GM12878 (cell line): ENCODE data around the gene RAP1A. TPM values are rescaled to one million over a fixed set of nuclear protein-coding genes. Genes with fewer than 3 reads are reported as not detected.

Experiments
- ATAC-seq: fragments of 200-7000 bp; cut with Tn5 transposase; 3 replicates; pipeline ENCODE4 v1.9.1; 2020; ENCODE audit warnings: mild to moderate bottlenecking, moderate library complexity
- BruUV-seq: library from RNA; stranded (reverse); fragments of 400-500 nt; replicated peaks from 2 replicates; lab custom pipeline; 2021; lab: Mats Ljungman, UMichigan
- CTCF ChIA-PET: fragments of 300-600 bp; sonication (Branson Sonifier 250); formaldehyde crosslinking; extraction: SDS; loops from one replicate; lab custom pipeline; 2021; ENCODE audit warnings: inconsistent platforms; lab: Yijun Ruan, JAX
- POLR2A ChIA-PET: fragments of 350-600 bp; formaldehyde crosslinking; extraction: SDS; loops from one replicate; lab custom pipeline; 2021; ENCODE audit warnings: inconsistent platforms; lab: Charles Lee
- RAD21 ChIA-PET: fragments of 300-600 bp; sonication (Branson Sonifier 250); formaldehyde crosslinking; loops from one replicate; lab custom pipeline; 2023; ENCODE audit warnings: antibody characterized with exemption; ENCODE audit not compliant: unreplicated experiment; lab: Charles Lee
- SMC1A ChIA-PET: fragments of 300-600 bp; sonication (Branson Sonifier 250); formaldehyde crosslinking; loops from one replicate; lab custom pipeline; 2023; ENCODE audit not compliant: unreplicated experiment, uncharacterized antibody; lab: Charles Lee
- DNase-seq: peaks from one replicate; pipeline ENCODE4 v3.0.0-alpha.2; 2011; ENCODE audit warnings: low read depth, low spot score
- FAIRE-seq: peaks from 3 replicates; lab custom pipeline; 2011; peaks lifted over from hg19 to GRCh38; lab: Jason Lieb, UNC
- H2AFZ ChIP-seq: 2 replicates; pipeline ENCODE4 v1.6.0; 2011; ENCODE audit warnings: low read depth, low read length, control low read depth; ENCODE audit not compliant: control insufficient read depth
- H3K27ac ChIP-seq: 2 replicates; pipeline ENCODE4 v1.5.1; 2011; ENCODE audit warnings: control low read depth; ENCODE audit not compliant: control insufficient read depth, insufficient read depth
- H3K27me3 ChIP-seq, 2 experiments: replicated peaks in 1 of 2; 2 replicates each; pipeline versions ENCODE4 v1.6.0 to v1.6.1; 2011; ENCODE audit warnings: low read length in 1 of 2; ENCODE audit not compliant: control insufficient read depth in 2 of 2, insufficient read depth in 2 of 2
- H3K36me3 ChIP-seq, 2 experiments: 2 replicates each; pipeline ENCODE4 v1.5.1; 2011; ENCODE audit warnings: low read length in 1 of 2; ENCODE audit not compliant: control insufficient read depth in 2 of 2, insufficient read depth in 2 of 2
- H3K4me1 ChIP-seq: 2 replicates; pipeline ENCODE4 v1.6.1; 2011; ENCODE audit warnings: mild to moderate bottlenecking, low read length, moderate library complexity, mixed read lengths; ENCODE audit not compliant: control insufficient read depth, insufficient read depth
- H3K4me2 ChIP-seq: 2 replicates; pipeline ENCODE4 v1.6.0; 2011; ENCODE audit warnings: control low read depth; ENCODE audit not compliant: control insufficient read depth, insufficient read depth
- H3K4me3 ChIP-seq: fragments of 200-600 bp; sonication (generic); 2 replicates; pipeline ENCODE4 v1.5.1; 2016
- H3K79me2 ChIP-seq: 2 replicates; pipeline ENCODE4 v1.6.0; 2011; ENCODE audit warnings: low read length; ENCODE audit not compliant: control insufficient read depth, insufficient read depth
- H3K9ac ChIP-seq: 2 replicates; pipeline ENCODE4 v1.8.0; 2011; ENCODE audit warnings: low read length, control low read depth, mixed read lengths; ENCODE audit not compliant: control insufficient read depth, insufficient read depth
- H3K9me3 ChIP-seq: replicated peaks from 3 replicates; pipeline ENCODE4 v1.5.1; 2011; ENCODE audit warnings: mild to moderate bottlenecking, low read length; ENCODE audit not compliant: control insufficient read depth, insufficient read depth
- H4K20me1 ChIP-seq: 2 replicates; pipeline ENCODE4 v1.6.0; 2011; ENCODE audit not compliant: control insufficient read depth, insufficient read depth
- ASH2L ChIP-seq: fragments of 300-600, 200-600 bp; sonication (generic); IDR thresholded peaks from 2 replicates; pipeline ENCODE4 v1.6.1; 2017; ENCODE audit warnings: low read depth, mild to moderate bottlenecking, borderline replicate concordance
- BRCA1 ChIP-seq: IDR thresholded peaks from 2 replicates; pipeline ENCODE4 v1.6.1; 2011; ENCODE audit warnings: low read depth, low read length, improper control_type of control experiment
- CEBPZ ChIP-seq: fragments of 150-350 bp; IDR thresholded peaks from 2 replicates; pipeline ENCODE4 v1.6.1; 2016; ENCODE audit warnings: low read depth, low read length
- FOS ChIP-seq: IDR thresholded peaks from 3 replicates; pipeline ENCODE4 v1.6.1; 2011; ENCODE audit warnings: borderline replicate concordance; ENCODE audit not compliant: insufficient read length; ENCODE audit errors: extremely low read depth
- HDGF ChIP-seq: fragments of 450-650 bp; IDR thresholded peaks from 2 replicates; pipeline ENCODE4 v1.6.1; 2016; ENCODE audit warnings: antibody characterized with exemption
- IRF4 ChIP-seq: IDR thresholded peaks from 2 replicates; pipeline ENCODE4 v1.6.1; 2011; ENCODE audit warnings: low read depth, low read length
- MAX ChIP-seq: IDR thresholded peaks from 2 replicates; pipeline ENCODE4 v1.6.1; 2012; ENCODE audit warnings: low read depth, low read length, improper control_type of control experiment
- MXI1 ChIP-seq: fragments of 150-350 bp; IDR thresholded peaks from 2 replicates; pipeline ENCODE4 v1.6.1; 2011; ENCODE audit warnings: low read depth, mild to moderate bottlenecking, inconsistent platforms, low read length, improper control_type of control experiment
- NFYB ChIP-seq: IDR thresholded peaks from 2 replicates; pipeline ENCODE4 v1.6.1; 2011; ENCODE audit warnings: low read depth, mild to moderate bottlenecking, low read length, improper control_type of control experiment, moderate library complexity; ENCODE audit not compliant: insufficient read depth
- PAX8 ChIP-seq: fragments of 450-650 bp; IDR thresholded peaks from 2 replicates; pipeline ENCODE4 v1.6.1; 2017; ENCODE audit warnings: mild to moderate bottlenecking, moderate library complexity
- POLR2A ChIP-seq: IDR thresholded peaks from 2 replicates; pipeline ENCODE4 v1.6.1; 2011; ENCODE audit warnings: low read depth, mild to moderate bottlenecking, low read length
- POLR2AphosphoS2 ChIP-seq: IDR thresholded peaks from 2 replicates; pipeline ENCODE4 v1.6.1; 2011; ENCODE audit warnings: low read depth, mild to moderate bottlenecking, low read length, improper control_type of control experiment, moderate library complexity
- SPI1 ChIP-seq: IDR thresholded peaks from 2 replicates; pipeline ENCODE4 v1.6.1; 2011; ENCODE audit warnings: low read depth, mild to moderate bottlenecking, low read length, moderate library complexity, borderline replicate concordance; ENCODE audit not compliant: insufficient read depth
- SREBF1 ChIP-seq: IDR thresholded peaks from 2 replicates; pipeline ENCODE4 v1.6.1; 2012; ENCODE audit warnings: mild to moderate bottlenecking, low read length
- TAF1 ChIP-seq: IDR thresholded peaks from 2 replicates; pipeline ENCODE4 v1.6.1; 2011; ENCODE audit warnings: mild to moderate bottlenecking, low read depth, low read length, borderline replicate concordance
- TCF12 ChIP-seq: IDR thresholded peaks from 2 replicates; pipeline ENCODE4 v1.6.1; 2011; ENCODE audit warnings: low read depth, mild to moderate bottlenecking, low read length
- USF1 ChIP-seq: IDR thresholded peaks from 2 replicates; pipeline ENCODE4 v1.6.1; 2011; ENCODE audit warnings: borderline replicate concordance, low read depth, mild to moderate bottlenecking, moderate library complexity, mixed read lengths, low read length; ENCODE audit not compliant: insufficient read depth; ENCODE audit errors: extremely low read length
- WGBS: methylation state at CpG from one replicate; pipeline ENCODE4 v1.1.6; 2016; ENCODE audit warnings: low lambda C conversion rate; ENCODE audit not compliant: insufficient replicate concordance, insufficient coverage; ENCODE audit errors: missing lambda C conversion rate; 5-methylcytosine and 5-hydroxymethylcytosine counted together
- in situ Hi-C: fragments of 300-500 bp; cut with MboI; formaldehyde crosslinking; loops from 9 replicates; pipeline ENCODE4 v1.14.3; 2018; ENCODE audit warnings: mixed read lengths
- intact Hi-C: fragments of 100-400 bp; cut with micrococcal nuclease; formaldehyde crosslinking; loops from one replicate; pipeline ENCODE4 v1.14.2; 2022; ENCODE audit not compliant: unreplicated experiment
- polyA plus RNA-seq, 11 experiments: library from polyadenylated mRNA; depleted of rRNA in 4 of 11; unstranded in 6 of 11; stranded (reverse) in 5 of 11; fragments of >200 nt; fragmentation: Nextera tagmentation in 4 of 11; fragmentation: Illumina TruSeq in 1 of 11; extraction: Ambion mirVana in 4 of 11; extraction: Trizol in 1 of 11; gene quantifications; 1 replicate in 1 of 11; 2 replicates in 10 of 11; pipeline versions ENCODE4 v1.2.1 to v1.2.3, GENCODE V29; 2011 to 2016; ENCODE audit warnings: inconsistent platforms in 2 of 11, missing spikeins in 2 of 11, low read depth in 1 of 11
- total RNA-seq, 4 experiments: library from RNA; depleted of rRNA in 3 of 4; stranded (reverse); fragments of >200 nt in 3 of 4; fragmentation: Illumina TruSeq in 1 of 4; extraction: Trizol in 1 of 4; gene quantifications; 2 replicates each; pipeline versions ENCODE4 v1.2.1 to v1.2.3, GENCODE V29; 2013 to 2021
- TF ChIP-seq, protein P1 (sequence below): IDR thresholded peaks from 2 replicates; pipeline ENCODE4 v1.6.1; 2011; ENCODE audit warnings: low read depth, low read length, improper control_type of control experiment, borderline replicate concordance

Gene RAP1A
- total and polyA plus RNA-seq, 10 of the 15 experiments (the other 5 are each of a cell fraction or from before 2014, with no cell fraction given), result 38.4 to 213 (median 86.0) TPM

GRCh38 chr1:111639602-111640198 lies 20.1 kb downstream of the RAP1A start:
- DNase-seq (no peak), FAIRE-seq (no peak), ATAC-seq (no peak)
- WGBS, result 100% methylated on average over 3 of the region's 3 CpGs
- ChIA-PET RAD21 (interaction anchor here (0.5 to 2.2 kb wide), 5 partner anchors 16 to 132 kb away, joined by 3 to 9 read pairs (median 3); no protein-coding TSS in a partner anchor), CTCF (interaction anchor here (0.9 to 3.3 kb wide), 3 partner anchors 37 to 132 kb away, joined by 3 to 11 read pairs (median 5); no protein-coding TSS in a partner anchor), SMC1A (interaction anchor here (0.8 to 1.8 kb wide), 9 partner anchors 10 to 123 kb away, joined by 3 to 5 read pairs (median 4); no protein-coding TSS in a partner anchor), POLR2A (interaction anchor here (1.7 kb wide), 1 partner anchor 132 kb away, joined by 4 read pairs; no protein-coding TSS in a partner anchor)
- H3K4me1 ChIP-seq, result peaks cover 13% of the 10 kb centered on the region
- no peaks in the 10 kb centered on the region for H3K27me3 ChIP-seq
- no peak overlapping the region for H3K4me3 ChIP-seq
- no peak overlapping the region for H2AFZ ChIP-seq
- H3K4me2 ChIP-seq, result no peak overlapping the region
- H3K36me3 ChIP-seq, result peaks cover 0 to 13% of the 10 kb centered on the region in 2 experiments; a peak in 3 of 4 replicates
- TF ChIP-seq PAX8, result no peak
- TF ChIP-seq MXI1, result no peak
- TF ChIP-seq FOS, result no peak
- TF ChIP-seq TAF1, result no peak
- TF ChIP-seq POLR2A, result no peak
- TF ChIP-seq TCF12, result no peak
- no peak for TF ChIP-seq MAX
- TF ChIP-seq, protein P1, sequence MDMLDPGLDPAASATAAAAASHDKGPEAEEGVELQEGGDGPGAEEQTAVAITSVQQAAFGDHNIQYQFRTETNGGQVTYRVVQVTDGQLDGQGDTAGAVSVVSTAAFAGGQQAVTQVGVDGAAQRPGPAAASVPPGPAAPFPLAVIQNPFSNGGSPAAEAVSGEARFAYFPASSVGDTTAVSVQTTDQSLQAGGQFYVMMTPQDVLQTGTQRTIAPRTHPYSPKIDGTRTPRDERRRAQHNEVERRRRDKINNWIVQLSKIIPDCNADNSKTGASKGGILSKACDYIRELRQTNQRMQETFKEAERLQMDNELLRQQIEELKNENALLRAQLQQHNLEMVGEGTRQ, result no peak
- no peak for TF ChIP-seq HDGF
- TF ChIP-seq USF1, result no peak
- no peak for TF ChIP-seq POLR2AphosphoS2
- no peak for TF ChIP-seq BRCA1
- no peak for TF ChIP-seq SREBF1
- no peak for TF ChIP-seq IRF4
- TF ChIP-seq ASH2L, result no peak
- no peak for TF ChIP-seq NFYB
- TF ChIP-seq CEBPZ, result no peak
- no peak for TF ChIP-seq SPI1
- H3K27ac ChIP-seq, result no peak overlapping the region
- no peak overlapping the region for H3K9ac ChIP-seq
- peaks cover 4% of the 10 kb centered on the region; the same call in 2 of the 3 replicates for H3K9me3 ChIP-seq
- H4K20me1 ChIP-seq, result no peaks in the 10 kb centered on the region; the same call in 1 of the 2 replicates
- no TSS peak for BruUV-seq
- intact Hi-C loops, result no loop called here
- H3K79me2 ChIP-seq, result peaks cover 94% of the 10 kb centered on the region
- in situ Hi-C loops, result no loop called here
